ENCODE measurements around the gene TGFBRAP1. TPM values are rescaled to one million over a fixed set of nuclear protein-coding genes. Genes with fewer than 3 reads are reported as not detected.

The TGFBRAP1 gene
- total RNA-seq, 1 donor from 2014 or later = 24.1 TPM

GRCh38 chr2:105296017-105296611 is 33.4 kb downstream of the TGFBRAP1 start:
- DNase-seq (ENCODE audit: low read depth) = no peak
- no peak for TF ChIP-seq CTCF (IDR thresholded peaks at IDR 0.05; ENCODE audit: insufficient read depth, low read length, poor library complexity, severe bottlenecking)
- Histone ChIP-seq H3K27me3 (ENCODE audit: control insufficient read depth, insufficient read depth, low read length) (no peaks in the 10 kb centered on the region), H3K36me3 (ENCODE audit: control insufficient read depth, insufficient read depth, low read length) (peaks cover 2% of the 10 kb centered on the region), H3K4me3 (ENCODE audit: low read depth, low read length) (no peak overlapping the region)

GRCh38 chr2:105294844-105295481 is 34.6 kb downstream of the TGFBRAP1 start:
- no peaks in the 10 kb centered on the region for H3K27me3 ChIP-seq (ENCODE audit: control insufficient read depth, insufficient read depth, low read length)
- peak; percentile 69 for TF ChIP-seq CTCF (IDR thresholded peaks at IDR 0.05; ENCODE audit: insufficient read depth, low read length, poor library complexity, severe bottlenecking)
- DNase-seq (ENCODE audit: low read depth) = no peak
- H3K36me3 ChIP-seq (ENCODE audit: control insufficient read depth, insufficient read depth, low read length) = peaks cover 2% of the 10 kb centered on the region
- H3K4me3 ChIP-seq (ENCODE audit: low read depth, low read length) = no peak overlapping the region

- no peak overlapping the region for H3K4me3 ChIP-seq (ENCODE audit: low read depth, low read length)
- H3K27me3 ChIP-seq (ENCODE audit: control insufficient read depth, insufficient read depth, low read length) = no peaks in the 10 kb centered on the region
- TF ChIP-seq CTCF (IDR thresholded peaks at IDR 0.05; ENCODE audit: insufficient read depth, low read length, poor library complexity, severe bottlenecking) = no peak
- H3K36me3 ChIP-seq (ENCODE audit: control insufficient read depth, insufficient read depth, low read length) = peaks cover 2% of the 10 kb centered on the region
- no peak for DNase-seq (ENCODE audit: low read depth)
These were observed 35.5 kb downstream of the TGFBRAP1 start for GRCh38 chr2:105294046-105294445.

- Histone ChIP-seq H3K4me3 (ENCODE audit: low read depth, low read length) (no peak overlapping the region), H3K36me3 (ENCODE audit: control insufficient read depth, insufficient read depth, low read length) (peaks cover 4% of the 10 kb centered on the region), H3K27me3 (ENCODE audit: control insufficient read depth, insufficient read depth, low read length) (no peaks in the 10 kb centered on the region)
- TF ChIP-seq CTCF (IDR thresholded peaks at IDR 0.05; ENCODE audit: insufficient read depth, low read length, poor library complexity, severe bottlenecking) = no peak
- DNase-seq (ENCODE audit: low read depth) = no peak
These were observed 37.6 kb downstream of the TGFBRAP1 start for GRCh38 chr2:105291981-105292380.

GRCh38 chr2:105290981-105291660 is 38.4 kb downstream of the TGFBRAP1 start:
- Histone ChIP-seq H3K36me3 (ENCODE audit: control insufficient read depth, insufficient read depth, low read length) (peaks cover 4% of the 10 kb centered on the region), H3K4me3 (ENCODE audit: low read depth, low read length) (no peak overlapping the region), H3K27me3 (ENCODE audit: control insufficient read depth, insufficient read depth, low read length) (no peaks in the 10 kb centered on the region)
- no peak for DNase-seq (ENCODE audit: low read depth)
- TF ChIP-seq CTCF (IDR thresholded peaks at IDR 0.05; ENCODE audit: insufficient read depth, low read length, poor library complexity, severe bottlenecking) = no peak

All from kidney epithelial cell (primary cell).